Testis (tissue), 3 donors: Measurements from ENCODE around the gene AIFM3. TPM values are rescaled to one million over a fixed set of nuclear protein-coding genes. Genes with fewer than 3 reads are reported as not detected.

Experiments used
- DNase-seq: peaks from one replicate; pipeline ENCODE4 v3.0.0-alpha.2; 2019
- H3K27ac ChIP-seq, 2 donors: fragments of 200-600 bp; sonication (generic); one replicate each; pipeline ENCODE4 v1.5.1; 2019
- H3K27me3 ChIP-seq: fragments of 200-600 bp; sonication (generic); one replicate; pipeline ENCODE4 v1.5.1; 2019
- H3K36me3 ChIP-seq: fragments of 200-600 bp; sonication (generic); one replicate; pipeline ENCODE4 v1.5.1; 2017; ENCODE audit warnings: low read depth; ENCODE audit errors: missing control alignments
- H3K4me1 ChIP-seq: fragments of 200-600 bp; sonication (generic); one replicate; pipeline ENCODE4 v1.5.1; 2019
- H3K4me3 ChIP-seq, 2 donors: fragments of 200-600 bp; sonication (generic); one replicate each; pipeline ENCODE4 v1.5.1; 2017 to 2019
- H3K9me3 ChIP-seq: fragments of 200-600 bp; sonication (generic); one replicate; pipeline ENCODE4 v1.5.1; 2017
- POLR2A ChIP-seq: fragments of 450-650 bp; IDR thresholded peaks from one replicate; pipeline ENCODE4 v1.6.1; 2017; ENCODE audit warnings: antibody characterized with exemption, mild to moderate bottlenecking, moderate library complexity
- WGBS, 2 donors: methylation state at CpG; one replicate each; pipeline ENCODE4 v1.1.5; 2018; 5-methylcytosine and 5-hydroxymethylcytosine counted together
- intact Hi-C: fragments of 100-400 bp; cut with DNase I; formaldehyde crosslinking; loops from one replicate; pipeline ENCODE4 v1.15.1; 2023; ENCODE audit warnings: low total_unique reads
- polyA plus RNA-seq: library from polyadenylated mRNA; stranded (reverse); fragments of 350-450 nt; fragmentation: Illumina TruSeq; extraction: RNeasy Lipid Tissue Mini Kit (QIAGEN cat#74804); gene quantifications from one replicate; pipeline ENCODE4 v1.2.3, GENCODE V29; 2014; ENCODE audit warnings: low read depth, low replicate concordance; ENCODE audit not compliant: insufficient read depth
- total RNA-seq, 2 donors: library from RNA; depleted of rRNA; stranded (reverse); fragments of >200 nt; gene quantifications; one replicate each; pipeline ENCODE4 v1.2.3, GENCODE V29; 2016
- TF ChIP-seq, protein P1 (sequence below), 3 experiments: fragments of 450-650 bp in 2 of 3; fragments of 200-600 bp in 1 of 3; sonication (generic) in 1 of 3; IDR thresholded peaks; one replicate each; pipeline ENCODE4 v1.5.1; 2016 to 2019; ENCODE audit warnings: antibody characterized with exemption in 3 of 3, mild to moderate bottlenecking in 2 of 3, moderate library complexity in 1 of 3

The AIFM3 gene
- total and polyA plus RNA-seq, 3 donors from 2014 or later, result 0.88 to 2.9 (median 1.6) TPM

DNA sequence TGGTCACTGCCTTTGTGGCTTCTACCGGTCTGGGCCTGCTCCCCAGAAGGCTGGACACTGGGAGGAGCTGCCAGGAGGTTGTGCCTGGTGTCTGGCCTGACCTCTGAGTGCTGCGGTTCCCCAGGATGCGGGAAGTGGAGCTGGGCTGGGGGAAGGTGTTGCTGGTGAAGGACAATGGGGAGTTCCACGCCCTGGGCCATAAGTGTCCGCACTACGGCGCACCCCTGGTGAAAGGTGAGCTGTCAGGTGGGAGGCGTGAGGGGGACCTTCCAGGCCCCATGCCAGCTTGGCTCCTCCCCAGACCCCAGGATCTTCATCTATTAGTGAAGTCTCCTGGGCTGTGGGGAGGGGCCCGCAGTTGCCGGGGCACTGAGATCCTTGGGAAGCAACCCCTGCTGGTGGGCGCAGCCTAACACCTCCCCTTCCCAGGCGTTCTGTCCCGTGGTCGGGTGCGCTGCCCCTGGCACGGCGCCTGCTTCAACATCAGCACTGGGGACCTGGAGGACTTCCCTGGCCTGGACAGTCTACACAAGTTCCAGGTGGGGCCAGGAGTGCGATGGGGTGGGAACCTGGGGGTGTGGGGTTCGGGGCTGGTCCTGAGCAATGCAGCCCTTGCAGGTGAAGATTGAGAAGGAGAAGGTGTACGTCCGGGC is 6.7 kb downstream of the AIFM3 start:
- H3K9me3 ChIP-seq, result no peaks in the 10 kb centered on the region
- no peaks in the 10 kb centered on the region for H3K27me3 ChIP-seq
- WGBS, 2 donors, result 73 to 81% methylated on average over 11 to 21 of the region's 21 CpGs
- no peak overlapping the region for H3K27ac ChIP-seq
- no peaks in the 10 kb centered on the region for H3K36me3 ChIP-seq
- DNase-seq, result no peak
- TF ChIP-seq, protein P1, sequence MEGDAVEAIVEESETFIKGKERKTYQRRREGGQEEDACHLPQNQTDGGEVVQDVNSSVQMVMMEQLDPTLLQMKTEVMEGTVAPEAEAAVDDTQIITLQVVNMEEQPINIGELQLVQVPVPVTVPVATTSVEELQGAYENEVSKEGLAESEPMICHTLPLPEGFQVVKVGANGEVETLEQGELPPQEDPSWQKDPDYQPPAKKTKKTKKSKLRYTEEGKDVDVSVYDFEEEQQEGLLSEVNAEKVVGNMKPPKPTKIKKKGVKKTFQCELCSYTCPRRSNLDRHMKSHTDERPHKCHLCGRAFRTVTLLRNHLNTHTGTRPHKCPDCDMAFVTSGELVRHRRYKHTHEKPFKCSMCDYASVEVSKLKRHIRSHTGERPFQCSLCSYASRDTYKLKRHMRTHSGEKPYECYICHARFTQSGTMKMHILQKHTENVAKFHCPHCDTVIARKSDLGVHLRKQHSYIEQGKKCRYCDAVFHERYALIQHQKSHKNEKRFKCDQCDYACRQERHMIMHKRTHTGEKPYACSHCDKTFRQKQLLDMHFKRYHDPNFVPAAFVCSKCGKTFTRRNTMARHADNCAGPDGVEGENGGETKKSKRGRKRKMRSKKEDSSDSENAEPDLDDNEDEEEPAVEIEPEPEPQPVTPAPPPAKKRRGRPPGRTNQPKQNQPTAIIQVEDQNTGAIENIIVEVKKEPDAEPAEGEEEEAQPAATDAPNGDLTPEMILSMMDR (IDR thresholded peaks at IDR 0.05), result no peak
- TF ChIP-seq POLR2A, result no peak
- intact Hi-C loops, result no loop called here
- H3K4me3 ChIP-seq, result no peak overlapping the region
- no peaks in the 10 kb centered on the region for H3K4me1 ChIP-seq

DNA sequence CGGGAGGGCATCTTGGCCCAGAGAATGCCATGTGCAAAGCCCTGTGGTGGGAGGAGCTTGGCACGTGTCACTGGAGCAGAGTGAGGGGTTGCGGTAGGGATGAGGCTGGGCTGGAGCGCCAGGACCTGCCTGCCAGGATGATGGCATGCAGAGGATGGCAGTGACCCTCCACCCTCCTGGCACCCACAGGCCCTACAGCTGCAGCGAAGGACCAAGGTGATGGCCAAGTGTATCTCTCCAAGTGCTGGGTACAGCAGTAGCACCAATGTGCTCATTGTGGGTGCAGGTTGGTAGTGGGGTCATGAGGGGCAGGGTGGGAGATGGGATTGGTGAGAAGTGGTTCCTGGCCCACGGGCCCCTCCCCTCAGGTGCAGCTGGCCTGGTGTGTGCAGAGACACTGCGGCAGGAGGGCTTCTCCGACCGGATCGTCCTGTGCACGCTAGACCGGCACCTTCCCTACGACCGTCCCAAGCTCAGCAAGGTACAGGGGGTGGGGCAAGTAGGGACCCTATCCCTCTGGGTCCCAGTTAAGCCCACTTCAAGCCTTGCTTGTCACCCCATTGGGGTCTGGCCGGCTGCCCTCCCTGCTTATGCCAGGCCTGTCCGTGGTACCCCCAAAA is 7.4 kb downstream of the AIFM3 start:
- Histone ChIP-seq H3K4me3 (no peak overlapping the region), H3K4me1 (no peaks in the 10 kb centered on the region), H3K27ac (no peak overlapping the region), H3K27me3 (no peaks in the 10 kb centered on the region), H3K36me3 (no peaks in the 10 kb centered on the region), H3K9me3 (no peaks in the 10 kb centered on the region)
- intact Hi-C loops, result no loop called here
- 87 to 91% methylated on average over 14 to 16 of the region's 16 CpGs for WGBS, 2 donors
- no peak for DNase-seq
- TF ChIP-seq, protein P1 (IDR thresholded peaks at IDR 0.05), result no peak
- no peak for TF ChIP-seq POLR2A

DNA sequence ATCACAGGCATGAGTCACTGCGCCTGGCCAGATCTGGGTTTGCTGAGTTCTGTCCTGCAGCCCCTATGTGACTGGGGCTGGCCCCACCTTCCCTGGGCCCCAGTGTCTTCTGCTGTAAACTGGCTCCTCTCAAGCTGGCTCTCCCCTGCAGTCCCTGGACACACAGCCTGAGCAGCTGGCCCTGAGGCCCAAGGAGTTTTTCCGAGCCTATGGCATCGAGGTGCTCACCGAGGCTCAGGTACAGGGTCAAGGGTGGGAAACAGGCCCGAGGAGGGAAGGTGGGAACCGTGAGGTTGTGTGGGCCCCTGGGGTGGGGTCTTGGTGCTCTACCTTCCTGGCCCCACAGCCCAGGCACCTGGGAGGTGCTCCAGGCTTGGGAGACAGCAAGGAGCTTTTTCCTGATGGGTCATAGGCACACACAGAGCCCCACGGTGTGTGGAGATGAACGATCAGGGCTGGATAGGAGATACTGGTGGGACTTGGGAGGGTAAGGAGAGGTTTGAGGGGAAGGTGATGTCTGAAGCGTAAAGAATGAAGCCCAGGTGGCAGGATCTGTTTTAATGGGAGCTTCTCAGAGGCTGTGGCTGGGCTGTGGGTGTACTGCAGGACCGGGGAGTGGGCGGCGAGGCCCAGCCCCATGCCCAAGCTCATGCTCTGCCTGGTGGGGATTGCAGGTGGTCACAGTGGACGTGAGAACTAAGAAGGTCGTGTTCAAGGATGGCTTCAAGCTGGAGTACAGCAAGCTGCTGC is 8.7 kb downstream of the AIFM3 start:
- Histone ChIP-seq H3K27ac (no peak overlapping the region), H3K4me1 (peaks cover 4% of the 10 kb centered on the region), H3K27me3 (no peaks in the 10 kb centered on the region), H3K4me3 (no peak overlapping the region), H3K36me3 (no peaks in the 10 kb centered on the region), H3K9me3 (no peaks in the 10 kb centered on the region)
- DNase-seq, result no peak
- TF ChIP-seq, protein P1 (IDR thresholded peaks at IDR 0.05), result no peak
- TF ChIP-seq POLR2A, result no peak
- intact Hi-C loops, result no loop called here
- 83 to 88% methylated on average over 12 to 14 of the region's 14 CpGs for WGBS, 2 donors

DNA sequence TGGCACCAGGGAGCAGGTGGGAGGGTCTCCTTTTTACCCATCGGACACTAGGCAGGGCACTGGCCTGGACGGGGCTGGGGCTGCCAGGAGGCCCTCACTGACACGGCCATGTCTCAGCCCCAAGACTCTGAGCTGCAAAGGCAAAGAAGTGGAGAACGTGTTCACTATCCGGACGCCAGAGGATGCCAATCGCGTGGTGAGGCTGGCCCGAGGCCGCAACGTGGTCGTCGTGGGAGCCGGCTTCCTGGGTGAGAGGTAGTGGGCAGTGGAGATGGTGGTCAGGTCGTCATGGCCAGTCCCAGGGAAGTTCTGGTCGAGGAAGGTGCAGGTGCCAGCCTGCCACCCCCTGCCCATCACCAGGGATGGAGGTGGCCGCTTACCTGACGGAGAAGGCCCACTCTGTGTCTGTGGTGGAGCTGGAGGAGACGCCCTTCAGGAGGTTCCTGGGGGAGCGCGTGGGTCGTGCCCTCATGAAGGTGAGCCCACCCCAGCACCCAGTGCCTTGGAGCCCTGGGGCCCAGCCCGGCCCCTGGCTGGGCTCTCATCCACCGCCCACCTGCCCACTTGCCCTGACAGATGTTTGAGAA is 9.3 kb downstream of the AIFM3 start:
- Histone ChIP-seq H3K27ac (no peak overlapping the region), H3K27me3 (no peaks in the 10 kb centered on the region), H3K36me3 (no peaks in the 10 kb centered on the region), H3K4me3 (no peak overlapping the region), H3K9me3 (no peaks in the 10 kb centered on the region), H3K4me1 (peaks cover 11% of the 10 kb centered on the region)
- TF ChIP-seq, protein P1 (IDR thresholded peaks at IDR 0.05), result no peak
- no peak for TF ChIP-seq POLR2A
- intact Hi-C loops, result no loop called here
- WGBS, 2 donors, result 83 to 85% methylated on average over 8 to 24 of the region's 24 CpGs
- DNase-seq, result no peak
